ENCODE results near the gene TUSC2.
A peak's percentile ranks its signal among the peaks of the same experiment; 100 is the strongest.
"Not testable (repeated sequence)": the region's sequence is repeated elsewhere in the genome, so short reads cannot be mapped to it uniquely, and the experiment has no call there.

The TUSC2 gene

GRCh38 chr3:50289130-50289529, 38.9 kb downstream of the TUSC2 start:
- H3K36me3 ChIP-seq (ENCODE audit: control insufficient read depth, insufficient read depth, low read length): peaks cover 42% of the 10 kb centered on the region
- H3K27ac ChIP-seq (ENCODE audit: low read depth, low read length): no peak overlapping the region
- no peaks in the 10 kb centered on the region for H3K27me3 ChIP-seq (ENCODE audit: control insufficient read depth, insufficient read depth, low read length)
- H3K4me1 ChIP-seq (ENCODE audit: control insufficient read depth, insufficient read depth, low read length): peaks cover 7% of the 10 kb centered on the region
- H3K9ac ChIP-seq (ENCODE audit: low read depth, low read length): no peak overlapping the region
- no peaks in the 10 kb centered on the region for H3K9me3 ChIP-seq (ENCODE audit: control insufficient read depth, insufficient read depth, low read length)
- H3K4me3 ChIP-seq (ENCODE audit: low read depth, low read length): no peak overlapping the region

- no peaks in the 10 kb centered on the region for H3K27me3 ChIP-seq (ENCODE audit: control insufficient read depth, insufficient read depth, low read length)
- peaks cover 7% of the 10 kb centered on the region for H3K4me1 ChIP-seq (ENCODE audit: control insufficient read depth, insufficient read depth, low read length)
- H3K4me3 ChIP-seq (ENCODE audit: low read depth, low read length): no peak overlapping the region
- no peak overlapping the region for H3K27ac ChIP-seq (ENCODE audit: low read depth, low read length)
- H3K9ac ChIP-seq (ENCODE audit: low read depth, low read length): no peak overlapping the region
- H3K9me3 ChIP-seq (ENCODE audit: control insufficient read depth, insufficient read depth, low read length): no peaks in the 10 kb centered on the region
- H3K36me3 ChIP-seq (ENCODE audit: control insufficient read depth, insufficient read depth, low read length): peaks cover 42% of the 10 kb centered on the region
These were observed 39.5 kb downstream of the TUSC2 start for GRCh38 chr3:50288387-50289007.

DNA sequence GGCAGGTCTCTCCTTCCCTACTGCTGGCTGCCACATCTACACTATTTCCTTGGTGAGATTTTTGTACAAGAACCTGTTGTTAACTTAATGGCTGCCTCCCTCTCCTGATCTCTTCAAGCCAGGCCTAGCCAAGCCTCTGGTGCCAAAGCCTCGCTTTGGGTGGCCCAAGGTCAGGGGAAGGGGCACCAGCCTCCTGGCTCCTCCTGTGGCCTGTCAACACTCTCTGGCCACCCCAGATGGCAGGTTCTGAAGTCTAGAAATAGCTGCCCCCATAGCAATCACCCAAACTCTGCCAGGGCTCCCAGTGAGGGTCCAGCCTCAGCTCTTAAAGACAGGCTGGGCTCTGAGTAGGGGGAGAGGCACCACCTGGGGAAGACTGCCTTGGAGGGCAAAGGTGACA, 40.8 kb downstream of the TUSC2 start:
- Histone ChIP-seq H3K4me3 (ENCODE audit: low read depth, low read length) (no peak overlapping the region), H3K4me1 (ENCODE audit: control insufficient read depth, insufficient read depth, low read length) (peaks cover 5% of the 10 kb centered on the region; the same call in 1 of the 2 replicates), H3K27ac (ENCODE audit: low read depth, low read length) (no peak overlapping the region), H3K9ac (ENCODE audit: low read depth, low read length) (no peak overlapping the region), H3K9me3 (ENCODE audit: control insufficient read depth, insufficient read depth, low read length) (no peaks in the 10 kb centered on the region), H3K36me3 (ENCODE audit: control insufficient read depth, insufficient read depth, low read length) (peaks cover 42% of the 10 kb centered on the region), H3K27me3 (ENCODE audit: control insufficient read depth, insufficient read depth, low read length) (no peaks in the 10 kb centered on the region)

DNA sequence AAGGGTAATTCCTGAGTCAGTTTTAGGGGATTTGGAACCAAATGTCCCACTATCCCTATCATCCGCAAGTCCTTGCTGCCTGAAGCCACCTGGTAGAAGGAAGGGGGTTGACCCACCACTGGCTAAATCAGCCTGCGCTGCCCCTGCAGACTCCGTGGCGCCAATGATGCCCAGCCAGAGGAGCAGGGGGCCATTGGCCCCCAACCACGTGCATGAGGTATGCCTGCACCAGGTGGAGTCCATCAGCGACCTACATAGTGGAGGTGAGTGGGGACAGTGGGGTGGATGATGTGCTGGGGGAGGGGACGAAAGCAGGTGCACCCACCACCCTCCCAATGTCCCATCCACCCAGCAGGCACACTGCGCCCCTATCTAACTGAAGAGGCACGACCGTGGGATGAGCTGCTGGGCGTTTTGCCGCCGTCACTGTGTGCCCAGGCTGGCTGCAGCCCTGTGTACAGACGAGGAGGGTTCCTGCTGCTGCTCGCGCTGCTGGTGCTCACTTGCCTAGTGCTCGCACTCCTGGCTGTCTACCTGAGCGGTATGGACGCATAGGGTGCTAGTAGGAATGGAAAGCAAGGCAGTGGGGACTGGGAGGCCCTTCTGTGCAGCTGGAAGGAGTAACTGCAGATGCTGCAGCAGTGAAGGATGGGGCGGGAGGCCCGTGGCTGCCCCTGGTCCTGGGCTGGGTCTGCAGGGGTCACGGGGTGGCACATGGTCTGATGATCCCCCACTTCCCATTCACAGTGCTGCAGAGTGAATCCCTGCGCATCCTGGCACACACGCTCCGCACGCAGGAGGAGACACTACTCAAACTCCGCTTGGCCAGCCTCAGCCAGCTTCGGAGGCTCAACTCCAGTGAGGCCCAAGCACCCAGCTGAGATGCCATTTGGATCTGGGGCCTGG, 41.4 kb downstream of the TUSC2 start:
- Histone ChIP-seq H3K27me3 (ENCODE audit: control insufficient read depth, insufficient read depth, low read length) (no peaks in the 10 kb centered on the region), H3K9me3 (ENCODE audit: control insufficient read depth, insufficient read depth, low read length) (no peaks in the 10 kb centered on the region), H3K27ac (ENCODE audit: low read depth, low read length) (no peak overlapping the region), H3K4me1 (ENCODE audit: control insufficient read depth, insufficient read depth, low read length) (peaks cover 4% of the 10 kb centered on the region; the same call in 1 of the 2 replicates), H3K9ac (ENCODE audit: low read depth, low read length) (no peak overlapping the region), H3K36me3 (ENCODE audit: control insufficient read depth, insufficient read depth, low read length) (peaks cover 42% of the 10 kb centered on the region), H3K4me3 (ENCODE audit: low read depth, low read length) (no peak overlapping the region)

DNA sequence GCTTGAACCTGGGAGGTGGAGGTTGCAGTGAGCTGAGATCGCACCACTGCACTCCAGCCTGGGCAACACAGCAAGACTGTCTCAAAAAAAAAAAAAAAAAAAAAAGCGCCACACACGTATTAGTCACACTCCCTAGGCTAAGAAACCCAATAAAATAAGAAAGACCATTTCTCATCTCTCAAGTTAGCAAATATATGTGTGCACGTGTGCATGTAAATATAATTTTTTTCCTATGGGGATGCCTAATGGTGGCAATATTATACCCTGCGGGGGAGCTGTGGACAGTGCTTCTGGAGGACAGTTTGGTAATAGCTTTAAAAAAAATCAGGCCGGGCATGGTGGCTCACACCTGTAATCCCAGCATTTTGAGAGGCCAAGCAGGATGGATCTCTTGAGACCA, 43.9 kb downstream of the TUSC2 start:
- not testable (repeated sequence) for H3K4me3 ChIP-seq (ENCODE audit: low read depth, low read length); H3K9ac ChIP-seq (ENCODE audit: low read depth, low read length); H3K27ac ChIP-seq (ENCODE audit: low read depth, low read length)

GRCh38 chr3:50279255-50280016, 48.6 kb downstream of the TUSC2 start:
- no peaks in the 10 kb centered on the region for H3K9me3 ChIP-seq (ENCODE audit: control insufficient read depth, insufficient read depth, low read length)
- no peak overlapping the region for H3K27ac ChIP-seq (ENCODE audit: low read depth, low read length)
- no peak overlapping the region for H3K9ac ChIP-seq (ENCODE audit: low read depth, low read length)
- peaks cover 4% of the 10 kb centered on the region; the same call in 1 of the 2 replicates for H3K4me1 ChIP-seq (ENCODE audit: control insufficient read depth, insufficient read depth, low read length)
- H3K36me3 ChIP-seq (ENCODE audit: control insufficient read depth, insufficient read depth, low read length): no peaks in the 10 kb centered on the region
- H3K4me3 ChIP-seq (ENCODE audit: low read depth, low read length): no peak overlapping the region
- peaks cover 33% of the 10 kb centered on the region for H3K27me3 ChIP-seq (ENCODE audit: control insufficient read depth, insufficient read depth, low read length)

More for the DNA sequence above, 43.9 kb downstream of the TUSC2 start:
- not testable (repeated sequence) for H3K4me1 ChIP-seq (ENCODE audit: control insufficient read depth, insufficient read depth, low read length); H3K9me3 ChIP-seq (ENCODE audit: control insufficient read depth, insufficient read depth, low read length); H3K27me3 ChIP-seq (ENCODE audit: control insufficient read depth, insufficient read depth, low read length)
- H3K36me3 ChIP-seq (ENCODE audit: control insufficient read depth, insufficient read depth, low read length): peaks cover 26% of the 10 kb centered on the region

DNA sequence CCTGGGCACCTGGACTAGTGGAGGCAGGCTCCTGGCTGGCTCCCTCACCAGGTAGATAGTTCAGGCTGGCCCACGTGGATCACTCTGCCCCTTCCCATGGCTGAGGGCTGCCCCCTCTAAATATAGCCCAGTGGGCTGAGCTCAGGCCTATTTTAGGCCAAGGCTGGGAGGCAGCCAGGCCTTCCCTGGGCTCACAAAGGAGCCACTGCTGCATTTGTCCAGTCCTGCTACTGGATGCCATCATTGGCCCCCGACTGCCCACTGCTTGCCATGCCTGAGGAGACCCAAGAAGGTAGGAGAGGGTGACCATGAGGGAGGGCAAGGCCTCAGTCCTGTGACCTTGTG, 49.2 kb downstream of the TUSC2 start, which contains the start of gene LSMEM2:
Gene LSMEM2, plus strand, starts transcription at position 208 of the 345 bp plus-strand sequence. Its CDS starts 27 bp downstream, at position 235.
- peaks cover 38% of the 10 kb centered on the region for H3K27me3 ChIP-seq (ENCODE audit: control insufficient read depth, insufficient read depth, low read length)
- H3K9ac ChIP-seq (ENCODE audit: low read depth, low read length): no peak within 1 kb of the TSS
- H3K9me3 ChIP-seq (ENCODE audit: control insufficient read depth, insufficient read depth, low read length): no peaks in the 10 kb centered on the region
- H3K4me3 ChIP-seq (ENCODE audit: low read depth, low read length): no peak within 1 kb of the TSS
- no peaks in the 10 kb centered on the region for H3K36me3 ChIP-seq (ENCODE audit: control insufficient read depth, insufficient read depth, low read length)
- peaks cover 4% of the 10 kb centered on the region; the same call in 1 of the 2 replicates for H3K4me1 ChIP-seq (ENCODE audit: control insufficient read depth, insufficient read depth, low read length)
- no peak within 1 kb of the TSS for H3K27ac ChIP-seq (ENCODE audit: low read depth, low read length)

- Histone ChIP-seq H3K9me3 (ENCODE audit: control insufficient read depth, insufficient read depth, low read length) (no peaks in the 10 kb centered on the region), H3K27me3 (ENCODE audit: control insufficient read depth, insufficient read depth, low read length) (peaks cover 44% of the 10 kb centered on the region), H3K27ac (ENCODE audit: low read depth, low read length) (no peak overlapping the region), H3K4me1 (ENCODE audit: control insufficient read depth, insufficient read depth, low read length) (peaks cover 4% of the 10 kb centered on the region; the same call in 1 of the 2 replicates), H3K4me3 (ENCODE audit: low read depth, low read length) (no peak overlapping the region), H3K9ac (ENCODE audit: low read depth, low read length) (no peak overlapping the region), H3K36me3 (ENCODE audit: control insufficient read depth, insufficient read depth, low read length) (no peaks in the 10 kb centered on the region)
These were observed 49.7 kb downstream of the TUSC2 start for GRCh38 chr3:50278123-50278879.

DNA sequence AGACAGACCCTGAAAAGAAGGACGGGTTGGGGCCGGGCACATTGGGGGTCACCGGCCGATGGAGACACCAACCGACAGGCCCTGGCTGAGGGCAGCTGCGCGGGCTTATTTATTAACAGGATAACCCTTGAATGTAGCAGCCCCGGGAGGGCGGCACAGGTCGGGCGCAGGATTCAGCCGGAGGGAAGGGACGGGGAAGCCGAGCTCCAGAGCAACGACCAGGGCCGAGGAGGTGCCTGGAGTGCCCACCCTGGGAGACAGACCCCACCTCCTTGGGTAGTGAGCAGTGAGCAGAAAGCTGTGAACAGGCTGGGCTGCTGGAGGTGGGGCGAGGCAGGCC, 51.3 kb downstream of the TUSC2 start:
- H3K27ac ChIP-seq (ENCODE audit: low read depth, low read length): no peak overlapping the region
- no peak overlapping the region for H3K9ac ChIP-seq (ENCODE audit: low read depth, low read length)
- peaks cover 47% of the 10 kb centered on the region for H3K27me3 ChIP-seq (ENCODE audit: control insufficient read depth, insufficient read depth, low read length)
- no peaks in the 10 kb centered on the region for H3K9me3 ChIP-seq (ENCODE audit: control insufficient read depth, insufficient read depth, low read length)
- H3K36me3 ChIP-seq (ENCODE audit: control insufficient read depth, insufficient read depth, low read length): no peaks in the 10 kb centered on the region
- no peak overlapping the region for H3K4me3 ChIP-seq (ENCODE audit: low read depth, low read length)
- peaks cover 4% of the 10 kb centered on the region; the same call in 1 of the 2 replicates for H3K4me1 ChIP-seq (ENCODE audit: control insufficient read depth, insufficient read depth, low read length)

- no peaks in the 10 kb centered on the region for H3K36me3 ChIP-seq (ENCODE audit: control insufficient read depth, insufficient read depth, low read length)
- peaks cover 47% of the 10 kb centered on the region for H3K27me3 ChIP-seq (ENCODE audit: control insufficient read depth, insufficient read depth, low read length)
- H3K4me1 ChIP-seq (ENCODE audit: control insufficient read depth, insufficient read depth, low read length): peaks cover 4% of the 10 kb centered on the region; the same call in 1 of the 2 replicates
- no peaks in the 10 kb centered on the region for H3K9me3 ChIP-seq (ENCODE audit: control insufficient read depth, insufficient read depth, low read length)
- H3K4me3 ChIP-seq (ENCODE audit: low read depth, low read length): peak overlapping the region; percentile 62; the same call in 1 of the 2 replicates
- H3K27ac ChIP-seq (ENCODE audit: low read depth, low read length): no peak overlapping the region
- H3K9ac ChIP-seq (ENCODE audit: low read depth, low read length): no peak overlapping the region
These were observed 51.8 kb downstream of the TUSC2 start for GRCh38 chr3:50275996-50276761.
